GM12875 (cell line): ENCODE results near the gene PHC1.

Experiments used
- H3K4me3 ChIP-seq: one replicate; pipeline ENCODE4 v1.5.1; 2011; ENCODE audit warnings: low read depth, low read length, control low read depth
- CTCF ChIP-seq: IDR thresholded peaks from 2 replicates; pipeline ENCODE4 v1.5.1; 2011; ENCODE audit warnings: low read depth, mild to moderate bottlenecking, control low read depth, inconsistent platforms, low read length, moderate library complexity, borderline replicate concordance; ENCODE audit not compliant: insufficient read depth

Gene PHC1

DNA sequence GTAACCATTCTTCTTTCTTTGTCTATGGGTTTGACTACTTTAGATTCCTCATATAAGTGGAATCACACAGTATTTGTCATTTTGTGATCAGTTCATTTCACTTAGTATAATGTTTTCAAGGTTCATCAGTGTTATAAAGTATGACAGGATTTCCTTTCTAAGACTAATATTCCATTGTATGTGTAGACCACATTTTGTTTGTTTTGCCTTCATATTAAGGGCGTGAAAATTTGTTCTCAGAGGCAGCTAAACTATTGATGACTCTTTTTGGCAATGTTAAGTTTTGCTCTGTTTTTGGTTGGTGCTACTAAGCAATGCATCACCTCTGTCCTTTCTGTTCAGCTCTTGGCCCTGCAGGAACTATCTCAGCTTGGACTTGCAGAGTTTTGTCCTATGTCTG, 73.4 kb downstream of the PHC1 start:
- no peak overlapping the region for H3K4me3 ChIP-seq
- TF ChIP-seq CTCF = no peak

- no peak within 1 kb of the TSS for H3K4me3 ChIP-seq
- TF ChIP-seq CTCF = no peak
Observed at GRCh38 chr12:8989413-8989812, 75.1 kb downstream of the PHC1 start, which contains the start of gene KLRG1. TSS of gene KLRG1 (plus strand) at chr12:8989546. CDS start at chr12:8989636, 90 bp downstream.
